ENCODE results near the gene NR1H2.

Gene NR1H2

DNA sequence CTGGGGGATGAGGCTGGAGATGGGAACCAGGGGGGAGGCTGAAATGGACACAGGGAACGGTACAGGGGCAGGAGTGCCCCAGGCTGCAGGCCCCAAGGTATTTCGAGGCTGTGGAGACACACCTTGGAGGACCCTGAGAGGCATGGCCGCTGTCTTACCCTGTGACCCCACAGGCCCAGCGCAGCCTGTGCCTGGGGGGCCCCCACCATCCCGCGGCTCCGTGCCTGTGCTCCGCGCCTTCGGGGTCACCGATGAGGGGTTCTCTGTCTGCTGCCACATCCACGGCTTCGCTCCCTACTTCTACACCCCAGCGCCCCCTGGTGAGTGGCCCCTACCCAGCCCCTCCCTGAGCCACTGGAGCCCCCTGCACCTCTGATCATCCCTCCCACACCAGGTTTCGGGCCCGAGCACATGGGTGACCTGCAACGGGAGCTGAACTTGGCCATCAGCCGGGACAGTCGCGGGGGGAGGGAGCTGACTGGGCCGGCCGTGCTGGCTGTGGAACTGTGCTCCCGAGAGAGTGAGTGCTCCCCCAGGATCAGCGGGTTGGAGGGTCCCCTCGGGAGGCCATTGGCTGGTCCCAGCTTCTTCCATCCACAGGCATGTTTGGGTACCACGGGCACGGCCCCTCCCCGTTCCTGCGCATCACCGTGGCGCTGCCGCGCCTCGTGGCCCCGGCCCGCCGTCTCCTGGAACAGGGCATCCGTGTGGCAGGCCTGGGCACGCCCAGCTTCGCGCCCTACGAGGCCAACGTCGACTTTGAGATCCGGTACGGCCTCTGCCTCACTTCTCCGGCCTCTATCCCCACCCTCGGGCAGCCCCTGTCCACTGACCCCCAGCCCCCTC is 25.6 kb downstream of the NR1H2 start:
- Histone ChIP-seq H3K36me3 (ENCODE audit: control insufficient read depth in 5 of 5, insufficient read depth in 5 of 5, low read length in 5 of 5) (peaks cover 0 to 47% (median 23%) of the 10 kb centered on the region in 5 donors), H3K27ac (ENCODE audit: low read depth, low read length) (no peak overlapping the region), H3K4me3 (ENCODE audit: low read depth in 1 of 5, low read length in 5 of 5) (no peak overlapping the region), H3K4me1 (ENCODE audit: control insufficient read depth in 5 of 5, insufficient read depth in 5 of 5, low read length in 5 of 5) (no peaks in the 10 kb centered on the region), H3K27me3 (ENCODE audit: control insufficient read depth in 5 of 5, insufficient read depth in 4 of 5, low read length in 5 of 5) (no peaks in the 10 kb centered on the region), H3K9ac (ENCODE audit: low read length in 5 of 5) (no peak overlapping the region), H3K9me3 (ENCODE audit: control insufficient read depth in 5 of 5, low read length in 5 of 5) (no peaks in the 10 kb centered on the region)

GRCh38 chr19:50402544-50403301 is 26.5 kb downstream of the NR1H2 start:
- Histone ChIP-seq H3K4me1 (ENCODE audit: control insufficient read depth in 5 of 5, insufficient read depth in 5 of 5, low read length in 5 of 5) (no peaks in the 10 kb centered on the region), H3K9me3 (ENCODE audit: control insufficient read depth in 5 of 5, low read length in 5 of 5) (no peaks in the 10 kb centered on the region), H3K27ac (ENCODE audit: low read depth, low read length) (no peak overlapping the region), H3K4me3 (ENCODE audit: low read depth in 1 of 5, low read length in 5 of 5) (no peak overlapping the region), H3K9ac (ENCODE audit: low read length in 5 of 5) (no peak overlapping the region), H3K27me3 (ENCODE audit: control insufficient read depth in 5 of 5, insufficient read depth in 4 of 5, low read length in 5 of 5) (no peaks in the 10 kb centered on the region), H3K36me3 (ENCODE audit: control insufficient read depth in 5 of 5, insufficient read depth in 5 of 5, low read length in 5 of 5) (peaks cover 0 to 52% (median 23%) of the 10 kb centered on the region in 5 donors)

DNA sequence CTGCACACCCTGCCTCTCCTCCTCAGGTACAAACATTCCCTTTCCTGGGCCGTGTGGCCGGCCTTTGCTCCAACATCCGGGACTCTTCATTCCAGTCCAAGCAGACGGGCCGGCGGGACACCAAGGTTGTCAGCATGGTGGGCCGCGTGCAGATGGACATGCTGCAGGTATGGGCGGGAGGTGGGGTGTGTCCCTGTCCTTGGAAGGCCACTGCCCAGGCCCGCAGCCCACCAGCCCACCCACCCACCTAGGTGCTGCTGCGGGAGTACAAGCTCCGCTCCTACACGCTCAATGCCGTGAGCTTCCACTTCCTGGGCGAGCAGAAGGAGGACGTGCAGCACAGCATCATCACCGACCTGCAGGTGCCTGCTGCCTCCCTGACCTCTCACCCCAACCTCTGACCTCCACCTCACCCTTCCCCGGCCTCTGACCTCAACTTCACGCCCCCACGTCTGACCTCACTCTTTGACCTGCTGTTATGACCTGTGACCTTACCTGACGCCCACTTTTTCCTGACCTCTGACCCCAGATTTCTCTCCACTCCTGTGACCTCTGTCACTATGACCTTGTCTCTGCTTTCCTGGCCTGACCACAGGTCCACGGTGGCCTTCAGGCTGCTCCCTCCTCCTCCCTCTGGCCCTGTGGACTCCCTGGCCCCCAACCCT is 30.0 kb downstream of the NR1H2 start:
- peaks cover 0 to 66% (median 33%) of the 10 kb centered on the region in 5 donors for H3K36me3 ChIP-seq (ENCODE audit: control insufficient read depth in 5 of 5, insufficient read depth in 5 of 5, low read length in 5 of 5)
- no peak overlapping the region for H3K4me3 ChIP-seq (ENCODE audit: low read depth in 1 of 5, low read length in 5 of 5)
- H3K4me1 ChIP-seq (ENCODE audit: control insufficient read depth in 5 of 5, insufficient read depth in 5 of 5, low read length in 5 of 5), result no peaks in the 10 kb centered on the region
- no peak overlapping the region for H3K9ac ChIP-seq (ENCODE audit: low read length in 5 of 5)
- H3K27ac ChIP-seq (ENCODE audit: low read depth, low read length), result no peak overlapping the region
- no peaks in the 10 kb centered on the region for H3K27me3 ChIP-seq (ENCODE audit: control insufficient read depth in 5 of 5, insufficient read depth in 4 of 5, low read length in 5 of 5)
- H3K9me3 ChIP-seq (ENCODE audit: control insufficient read depth in 5 of 5, low read length in 5 of 5), result no peaks in the 10 kb centered on the region

DNA sequence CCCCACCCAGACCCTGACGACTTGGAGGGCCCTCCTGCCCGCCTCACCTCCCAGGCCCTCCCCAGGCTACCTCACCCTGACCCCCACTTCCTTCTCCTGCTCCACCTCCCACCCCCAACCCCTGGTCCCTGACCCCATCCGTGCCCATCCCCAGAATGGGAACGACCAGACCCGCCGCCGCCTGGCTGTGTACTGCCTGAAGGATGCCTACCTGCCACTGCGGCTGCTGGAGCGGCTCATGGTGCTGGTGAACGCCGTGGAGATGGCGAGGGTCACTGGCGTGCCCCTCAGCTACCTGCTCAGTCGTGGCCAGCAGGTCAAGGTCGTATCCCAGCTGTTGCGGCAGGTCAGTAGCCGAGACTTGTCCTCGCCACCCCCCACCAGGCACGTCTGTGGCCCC is 30.6 kb downstream of the NR1H2 start:
- Histone ChIP-seq H3K9me3 (ENCODE audit: control insufficient read depth in 5 of 5, low read length in 5 of 5) (no peaks in the 10 kb centered on the region), H3K27ac (ENCODE audit: low read depth, low read length) (no peak overlapping the region), H3K4me3 (ENCODE audit: low read depth in 1 of 5, low read length in 5 of 5) (no peak overlapping the region), H3K9ac (ENCODE audit: low read length in 5 of 5) (no peak overlapping the region), H3K36me3 (ENCODE audit: control insufficient read depth in 5 of 5, insufficient read depth in 5 of 5, low read length in 5 of 5) (peaks cover 0 to 62% (median 33%) of the 10 kb centered on the region in 5 donors), H3K4me1 (ENCODE audit: control insufficient read depth in 5 of 5, insufficient read depth in 5 of 5, low read length in 5 of 5) (no peaks in the 10 kb centered on the region), H3K27me3 (ENCODE audit: control insufficient read depth in 5 of 5, insufficient read depth in 4 of 5, low read length in 5 of 5) (no peaks in the 10 kb centered on the region)

- peaks cover 0 to 44% (median 15%) of the 10 kb centered on the region in 5 donors for H3K36me3 ChIP-seq (ENCODE audit: control insufficient read depth in 5 of 5, insufficient read depth in 5 of 5, low read length in 5 of 5)
- no peak overlapping the region for H3K4me3 ChIP-seq (ENCODE audit: low read depth in 1 of 5, low read length in 5 of 5)
- no peaks in the 10 kb centered on the region for H3K9me3 ChIP-seq (ENCODE audit: control insufficient read depth in 5 of 5, low read length in 5 of 5)
- H3K27ac ChIP-seq (ENCODE audit: low read depth, low read length), result no peak overlapping the region
- H3K9ac ChIP-seq (ENCODE audit: low read length in 5 of 5), result no peak overlapping the region
- H3K4me1 ChIP-seq (ENCODE audit: control insufficient read depth in 5 of 5, insufficient read depth in 5 of 5, low read length in 5 of 5), result no peaks in the 10 kb centered on the region
- no peaks in the 10 kb centered on the region for H3K27me3 ChIP-seq (ENCODE audit: control insufficient read depth in 5 of 5, insufficient read depth in 4 of 5, low read length in 5 of 5)
Observed at GRCh38 chr19:50409347-50409746, 33.1 kb downstream of the NR1H2 start.

DNA sequence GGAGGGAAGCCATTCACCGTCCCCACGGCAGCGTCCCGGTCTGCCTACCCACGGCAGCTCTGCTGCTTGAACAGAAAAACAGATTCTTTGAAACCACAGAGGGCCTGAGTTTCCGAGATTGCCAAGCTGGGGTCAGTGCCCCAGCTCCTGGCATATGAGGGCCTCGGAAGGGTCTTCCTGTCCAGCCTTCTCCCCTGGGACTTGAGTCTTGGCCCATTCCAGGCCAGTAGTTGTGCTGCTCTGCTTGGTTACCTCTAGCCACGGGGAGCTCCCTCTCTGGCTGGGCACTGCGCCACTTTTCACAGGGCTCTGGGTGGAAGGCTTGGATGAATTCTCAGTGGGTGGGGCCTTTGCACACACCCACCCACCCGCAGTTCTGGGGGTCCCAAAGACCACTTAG is 33.9 kb downstream of the NR1H2 start:
- Histone ChIP-seq H3K9me3 (ENCODE audit: control insufficient read depth in 5 of 5, low read length in 5 of 5) (no peaks in the 10 kb centered on the region), H3K9ac (ENCODE audit: low read length in 5 of 5) (no peak overlapping the region), H3K4me3 (ENCODE audit: low read depth in 1 of 5, low read length in 5 of 5) (no peak overlapping the region), H3K27me3 (ENCODE audit: control insufficient read depth in 5 of 5, insufficient read depth in 4 of 5, low read length in 5 of 5) (no peaks in the 10 kb centered on the region), H3K4me1 (ENCODE audit: control insufficient read depth in 5 of 5, insufficient read depth in 5 of 5, low read length in 5 of 5) (peaks cover 0 to 5% (median 2%) of the 10 kb centered on the region in 5 donors), H3K36me3 (ENCODE audit: control insufficient read depth in 5 of 5, insufficient read depth in 5 of 5, low read length in 5 of 5) (peaks cover 0 to 44% (median 15%) of the 10 kb centered on the region in 5 donors), H3K27ac (ENCODE audit: low read depth, low read length) (no peak overlapping the region)

GRCh38 chr19:50412419-50412818 is 36.2 kb downstream of the NR1H2 start:
- peaks cover 0 to 30% (median 15%) of the 10 kb centered on the region in 5 donors for H3K36me3 ChIP-seq (ENCODE audit: control insufficient read depth in 5 of 5, insufficient read depth in 5 of 5, low read length in 5 of 5)
- peaks cover 0 to 7% (median 4%) of the 10 kb centered on the region in 5 donors for H3K27me3 ChIP-seq (ENCODE audit: control insufficient read depth in 5 of 5, insufficient read depth in 4 of 5, low read length in 5 of 5)
- no peak overlapping the region for H3K4me3 ChIP-seq (ENCODE audit: low read depth in 1 of 5, low read length in 5 of 5)
- H3K27ac ChIP-seq (ENCODE audit: low read depth, low read length), result no peak overlapping the region
- no peak overlapping the region for H3K9ac ChIP-seq (ENCODE audit: low read length in 5 of 5)
- H3K4me1 ChIP-seq (ENCODE audit: control insufficient read depth in 5 of 5, insufficient read depth in 5 of 5, low read length in 5 of 5), result peaks cover 0 to 14% (median 2%) of the 10 kb centered on the region in 5 donors
- H3K9me3 ChIP-seq (ENCODE audit: control insufficient read depth in 5 of 5, low read length in 5 of 5), result no peaks in the 10 kb centered on the region

DNA sequence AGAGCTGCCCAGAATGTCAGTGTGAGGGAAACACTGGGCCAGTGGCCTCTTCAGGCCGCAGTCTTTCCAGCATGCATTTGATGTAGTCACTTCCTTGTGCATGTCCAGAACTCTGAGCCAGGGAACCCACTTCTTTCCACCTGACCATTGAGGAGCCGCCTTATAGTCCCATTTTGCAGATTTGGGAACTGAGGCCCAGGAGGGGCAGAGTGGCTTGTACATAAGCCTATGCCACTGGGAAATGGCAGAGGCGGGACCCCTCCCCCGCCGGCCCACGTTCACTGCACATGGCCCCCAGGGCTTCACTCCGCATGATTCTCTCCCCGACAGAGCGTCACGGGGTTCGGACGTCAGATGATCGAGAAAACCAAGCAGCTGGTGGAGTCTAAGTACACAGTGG is 36.8 kb downstream of the NR1H2 start:
- Histone ChIP-seq H3K4me3 (ENCODE audit: low read depth in 1 of 5, low read length in 5 of 5) (no peak overlapping the region), H3K36me3 (ENCODE audit: control insufficient read depth in 5 of 5, insufficient read depth in 5 of 5, low read length in 5 of 5) (peaks cover 0 to 30% (median 15%) of the 10 kb centered on the region in 5 donors), H3K9ac (ENCODE audit: low read length in 5 of 5) (no peak overlapping the region), H3K9me3 (ENCODE audit: control insufficient read depth in 5 of 5, low read length in 5 of 5) (no peaks in the 10 kb centered on the region), H3K4me1 (ENCODE audit: control insufficient read depth in 5 of 5, insufficient read depth in 5 of 5, low read length in 5 of 5) (peaks cover 0 to 14% (median 2%) of the 10 kb centered on the region in 5 donors), H3K27ac (ENCODE audit: low read depth, low read length) (no peak overlapping the region), H3K27me3 (ENCODE audit: control insufficient read depth in 5 of 5, insufficient read depth in 4 of 5, low read length in 5 of 5) (peaks cover 3 to 11% (median 8%) of the 10 kb centered on the region in 5 donors)

- Histone ChIP-seq H3K27ac (ENCODE audit: low read depth, low read length) (no peak overlapping the region), H3K27me3 (ENCODE audit: control insufficient read depth in 5 of 5, insufficient read depth in 4 of 5, low read length in 5 of 5) (peaks cover 7 to 15% (median 11%) of the 10 kb centered on the region in 5 donors), H3K4me1 (ENCODE audit: control insufficient read depth in 5 of 5, insufficient read depth in 5 of 5, low read length in 5 of 5) (peaks cover 0 to 14% (median 2%) of the 10 kb centered on the region in 5 donors), H3K4me3 (ENCODE audit: low read depth in 1 of 5, low read length in 5 of 5) (no peak overlapping the region), H3K9ac (ENCODE audit: low read length in 5 of 5) (no peak overlapping the region), H3K36me3 (ENCODE audit: control insufficient read depth in 5 of 5, insufficient read depth in 5 of 5, low read length in 5 of 5) (peaks cover 0 to 28% (median 15%) of the 10 kb centered on the region in 5 donors), H3K9me3 (ENCODE audit: control insufficient read depth in 5 of 5, low read length in 5 of 5) (no peaks in the 10 kb centered on the region)
Observed at GRCh38 chr19:50413531-50413930, 37.3 kb downstream of the NR1H2 start.

Data from subcutaneous abdominal adipose tissue (tissue), 5 donors.